GM18909 (cell line): ENCODE results near the gene SIX6.
A peak's percentile ranks its signal among the peaks of the same experiment; 100 is the strongest.

Experiments used
- ATAC-seq: cut with Tn5 transposase; IDR thresholded peaks from one replicate; pipeline ENCODE4 v1.9.1; 2021; ENCODE audit warnings: mild to moderate bottlenecking; ENCODE audit not compliant: unreplicated experiment, poor library complexity

The SIX6 gene

GRCh38 chr14:60512973-60513571 lies 4.1 kb downstream of the SIX6 start:
- no peak for ATAC-seq

- no peak for ATAC-seq
Measured at GRCh38 chr14:60514378-60514740, 5.4 kb downstream of the SIX6 start.

- ATAC-seq: peak; percentile 70
Measured at GRCh38 chr14:60514741-60515491, 6.0 kb downstream of the SIX6 start.

- ATAC-seq: no peak
Measured at GRCh38 chr14:60515511-60516289, 6.8 kb downstream of the SIX6 start.

GRCh38 chr14:60532442-60532841 lies 23.5 kb downstream of the SIX6 start:
- ATAC-seq: no peak

- ATAC-seq: no peak
Measured at GRCh38 chr14:60537663-60538062, 28.7 kb downstream of the SIX6 start.

- ATAC-seq: no peak
Measured at GRCh38 chr14:60544659-60545058, 35.7 kb downstream of the SIX6 start.

GRCh38 chr14:60553808-60554207 lies 44.9 kb downstream of the SIX6 start:
- ATAC-seq: no peak

GRCh38 chr14:60561845-60562746 lies 53.1 kb downstream of the SIX6 start:
- ATAC-seq: peak; percentile 75
